ENCODE measurements around the gene CARMIL3. TPM values are rescaled to one million over a fixed set of nuclear protein-coding genes. Genes with fewer than 3 reads are reported as not detected.
"Not testable (repeated sequence)": the region's sequence is repeated elsewhere in the genome, so short reads cannot be mapped to it uniquely, and the experiment has no call there.

Gene CARMIL3, protein sequence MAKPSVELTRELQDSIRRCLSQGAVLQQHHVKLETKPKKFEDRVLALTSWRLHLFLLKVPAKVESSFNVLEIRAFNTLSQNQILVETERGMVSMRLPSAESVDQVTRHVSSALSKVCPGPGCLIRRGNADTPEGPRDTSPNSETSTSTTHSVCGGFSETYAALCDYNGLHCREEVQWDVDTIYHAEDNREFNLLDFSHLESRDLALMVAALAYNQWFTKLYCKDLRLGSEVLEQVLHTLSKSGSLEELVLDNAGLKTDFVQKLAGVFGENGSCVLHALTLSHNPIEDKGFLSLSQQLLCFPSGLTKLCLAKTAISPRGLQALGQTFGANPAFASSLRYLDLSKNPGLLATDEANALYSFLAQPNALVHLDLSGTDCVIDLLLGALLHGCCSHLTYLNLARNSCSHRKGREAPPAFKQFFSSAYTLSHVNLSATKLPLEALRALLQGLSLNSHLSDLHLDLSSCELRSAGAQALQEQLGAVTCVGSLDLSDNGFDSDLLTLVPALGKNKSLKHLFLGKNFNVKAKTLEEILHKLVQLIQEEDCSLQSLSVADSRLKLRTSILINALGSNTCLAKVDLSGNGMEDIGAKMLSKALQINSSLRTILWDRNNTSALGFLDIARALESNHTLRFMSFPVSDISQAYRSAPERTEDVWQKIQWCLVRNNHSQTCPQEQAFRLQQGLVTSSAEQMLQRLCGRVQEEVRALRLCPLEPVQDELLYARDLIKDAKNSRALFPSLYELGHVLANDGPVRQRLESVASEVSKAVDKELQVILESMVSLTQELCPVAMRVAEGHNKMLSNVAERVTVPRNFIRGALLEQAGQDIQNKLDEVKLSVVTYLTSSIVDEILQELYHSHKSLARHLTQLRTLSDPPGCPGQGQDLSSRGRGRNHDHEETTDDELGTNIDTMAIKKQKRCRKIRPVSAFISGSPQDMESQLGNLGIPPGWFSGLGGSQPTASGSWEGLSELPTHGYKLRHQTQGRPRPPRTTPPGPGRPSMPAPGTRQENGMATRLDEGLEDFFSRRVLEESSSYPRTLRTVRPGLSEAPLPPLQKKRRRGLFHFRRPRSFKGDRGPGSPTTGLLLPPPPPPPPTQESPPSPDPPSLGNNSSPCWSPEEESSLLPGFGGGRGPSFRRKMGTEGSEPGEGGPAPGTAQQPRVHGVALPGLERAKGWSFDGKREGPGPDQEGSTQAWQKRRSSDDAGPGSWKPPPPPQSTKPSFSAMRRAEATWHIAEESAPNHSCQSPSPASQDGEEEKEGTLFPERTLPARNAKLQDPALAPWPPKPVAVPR (N-terminal part only)
- 1.2 TPM for total RNA-seq

DNA sequence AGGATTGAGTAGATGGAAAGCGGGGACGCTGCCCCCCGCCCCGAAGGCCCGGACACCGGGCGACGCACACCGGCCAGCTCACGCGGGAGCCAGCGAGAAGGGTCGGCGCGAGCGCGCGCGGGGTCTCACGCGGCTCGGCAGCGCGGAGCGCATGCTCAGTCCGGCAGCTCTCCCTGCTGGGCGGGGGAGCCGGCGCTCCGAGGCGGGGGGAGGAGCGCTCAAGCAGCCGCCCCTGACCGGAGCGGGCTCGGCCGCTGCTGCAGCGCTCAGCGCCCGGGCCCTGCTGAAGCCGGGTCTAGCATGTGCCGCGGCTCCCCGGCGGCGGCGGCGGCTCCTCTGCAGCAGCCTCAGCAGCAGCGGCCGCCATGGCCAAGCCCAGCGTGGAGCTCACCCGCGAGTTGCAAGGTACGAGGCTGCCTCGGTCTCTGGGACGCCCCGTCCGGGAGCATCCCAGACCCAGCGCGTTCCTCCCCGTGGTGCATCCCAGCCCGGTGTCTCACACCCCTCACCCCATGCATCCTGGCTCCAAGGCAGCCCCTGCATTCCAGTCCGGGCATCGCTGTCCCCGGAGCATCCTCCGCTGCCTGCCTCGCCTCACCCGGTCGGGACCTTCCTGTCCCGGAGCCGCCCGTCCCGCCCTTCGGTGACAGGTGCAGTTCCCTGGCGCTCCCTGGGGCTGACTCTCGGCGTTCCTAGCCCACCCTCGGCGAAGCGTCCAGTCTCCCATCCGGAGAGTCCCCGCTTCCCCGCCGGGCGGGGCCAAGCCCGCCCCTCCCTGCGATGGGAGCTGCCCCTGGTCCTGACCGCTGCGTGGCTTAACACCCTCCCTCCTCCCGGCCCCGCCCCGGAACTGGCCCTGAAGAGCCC is at the start of gene CARMIL3:
CARMIL3 (plus strand) TSS at position 221 of the 867 bp plus-strand sequence; CDS start at position 366, 145 bp downstream.
- intact Hi-C loops (cut with DNase I) = no loop called here
- H3K9me3 ChIP-seq = no peaks in the 10 kb centered on the region
- no peak for TF ChIP-seq POLR2A (IDR thresholded peaks at IDR 0.05)
- no peak for TF ChIP-seq CTCF (IDR thresholded peaks at IDR 0.05)
- TF ChIP-seq POLR2AphosphoS5 (IDR thresholded peaks at IDR 0.05; ENCODE audit: insufficient read depth in 1 of 2, low read depth in 1 of 2) = no peak
- H3K36me3 ChIP-seq = no peaks in the 10 kb centered on the region
- peak within 1 kb of the TSS; percentile 58 to 61 for H3K4me3 ChIP-seq
- H3K4me1 ChIP-seq = peaks cover 18% of the 10 kb centered on the region
- H3K27ac ChIP-seq = peak within 1 kb of the TSS; percentile 76
- H3K27me3 ChIP-seq = no peaks in the 10 kb centered on the region
- DNase-seq (ENCODE audit: extremely low spot score in 2 of 2) = no peak

- peak overlapping the region; percentile 75 for H3K27ac ChIP-seq
- H3K4me1 ChIP-seq; intact Hi-C loops (cut with DNase I); H3K9me3 ChIP-seq; DNase-seq (ENCODE audit: extremely low spot score in 2 of 2); H3K36me3 ChIP-seq; H3K27me3 ChIP-seq: not testable (repeated sequence)
- H3K4me3 ChIP-seq = peak overlapping the region; percentile 22 to 47
Measured at GRCh38 chr14:24006471-24006816, 45.4 kb upstream of the CARMIL3 start.

- DNase-seq (ENCODE audit: extremely low spot score in 2 of 2); intact Hi-C loops (cut with DNase I); H3K27me3 ChIP-seq; H3K4me1 ChIP-seq; H3K9me3 ChIP-seq; H3K36me3 ChIP-seq: not testable (repeated sequence)
- H3K27ac ChIP-seq = peak overlapping the region; percentile 75
- H3K4me3 ChIP-seq = peak overlapping the region; percentile 22 to 47
Measured at GRCh38 chr14:24006817-24007652, 44.8 kb upstream of the CARMIL3 start.

GRCh38 chr14:24011051-24011450 is 40.8 kb upstream of the CARMIL3 start:
- no peaks in the 10 kb centered on the region for H3K27me3 ChIP-seq
- intact Hi-C loops (cut with DNase I) = loop anchor here (5.0 kb wide), 1 partner anchor 81 kb away; the partner anchor contains the start of gene PCK2
- H3K4me3 ChIP-seq = no peak overlapping the region
- no peaks in the 10 kb centered on the region for H3K9me3 ChIP-seq
- no peaks in the 10 kb centered on the region for H3K36me3 ChIP-seq
- no peak for DNase-seq (ENCODE audit: extremely low spot score in 2 of 2)
- H3K27ac ChIP-seq = no peak overlapping the region
- no peak for TF ChIP-seq POLR2AphosphoS5 (IDR thresholded peaks at IDR 0.05; ENCODE audit: insufficient read depth in 1 of 2, low read depth in 1 of 2)
- TF ChIP-seq CTCF (IDR thresholded peaks at IDR 0.05) = no peak
- no peak for TF ChIP-seq POLR2A (IDR thresholded peaks at IDR 0.05)
- peaks cover 13% of the 10 kb centered on the region for H3K4me1 ChIP-seq

- not testable (repeated sequence) for H3K27me3 ChIP-seq; H3K4me3 ChIP-seq; H3K36me3 ChIP-seq; H3K27ac ChIP-seq; H3K9me3 ChIP-seq; DNase-seq (ENCODE audit: extremely low spot score in 2 of 2)
- intact Hi-C loops (cut with DNase I) = loop anchor here (5.0 kb wide), 1 partner anchor 80 kb away; the partner anchor contains the start of gene PCK2
- peaks cover 13% of the 10 kb centered on the region for H3K4me1 ChIP-seq
Measured at GRCh38 chr14:24012726-24013273, 39.0 kb upstream of the CARMIL3 start.

Measured in vagina (tissue), 2 donors.